ENCODE measurements around the gene MGRN1.

- TF ChIP-seq CTCF (IDR thresholded peaks at IDR 0.05; ENCODE audit: insufficient read depth, low read length) = no peak
- TF ChIP-seq REST (IDR thresholded peaks at IDR 0.05; ENCODE audit: insufficient replicate concordance, low read depth) = no peak
Measured at GRCh38 chr16:4663465-4663776, 38.8 kb downstream of the MGRN1 start.
